SK-N-SH treated with all-trans-retinoic acid at 6 μM for 48 hours (cell line): ENCODE results near the gene MPG.

Experiments used
- ATAC-seq: fragments of 200-7000 bp; cut with Tn5 transposase; 3 replicates; pipeline ENCODE4 v1.9.1; 2020; ENCODE audit warnings: mild to moderate bottlenecking, moderate library complexity
- ARNTL ChIP-seq: fragments of 450-650 bp; formaldehyde crosslinking; IDR thresholded peaks from 2 replicates; pipeline ENCODE4 v1.5.0; 2020; ENCODE audit warnings: low read depth, mild to moderate bottlenecking, moderate library complexity, borderline replicate concordance
- BACH2 ChIP-seq: fragments of 250-450 bp; sonication (Bioruptor Pico); IDR thresholded peaks from 2 replicates; pipeline ENCODE4 v1.9.0; 2021; ENCODE audit warnings: mild to moderate bottlenecking, borderline replicate concordance
- CSDC2 ChIP-seq: fragments of 250-450 bp; sonication (Bioruptor Pico); IDR thresholded peaks from 2 replicates; pipeline ENCODE4 v1.5.0; 2020; ENCODE audit warnings: mild to moderate bottlenecking, moderate library complexity
- ESRRG ChIP-seq: fragments of 250-450 bp; sonication (Bioruptor Pico); IDR thresholded peaks from 2 replicates; pipeline ENCODE4 v1.6.1; 2021; ENCODE audit warnings: mild to moderate bottlenecking
- GLIS3 ChIP-seq: fragments of 250-450 bp; sonication (Bioruptor Pico); IDR thresholded peaks from 2 replicates; pipeline ENCODE4 v1.5.0; 2020; ENCODE audit warnings: mild to moderate bottlenecking, moderate library complexity
- ISL1 ChIP-seq: fragments of 250-450 bp; sonication (Bioruptor Pico); IDR thresholded peaks from 2 replicates; pipeline ENCODE4 v2.1.2; 2022; ENCODE audit warnings: mild to moderate bottlenecking, moderate library complexity
- PPARA ChIP-seq: fragments of 250-450 bp; sonication (Bioruptor Pico); IDR thresholded peaks from 2 replicates; pipeline ENCODE4 v1.5.0; 2020; ENCODE audit warnings: mild to moderate bottlenecking, borderline replicate concordance
- RARB ChIP-seq: fragments of 250-450 bp; sonication (Bioruptor Pico); IDR thresholded peaks from 2 replicates; pipeline ENCODE4 v1.8.0; 2021; ENCODE audit warnings: mild to moderate bottlenecking, moderate library complexity
- SNAI2 ChIP-seq: fragments of 250-450 bp; sonication (Bioruptor Pico); IDR thresholded peaks from 2 replicates; pipeline ENCODE4 v1.5.0; 2020; ENCODE audit warnings: mild to moderate bottlenecking, moderate library complexity
- TCF4 ChIP-seq: fragments of 250-450 bp; sonication (Bioruptor Pico); IDR thresholded peaks from 2 replicates; pipeline ENCODE4 v1.8.0; 2021; ENCODE audit warnings: mild to moderate bottlenecking, moderate library complexity, borderline replicate concordance
- TOX ChIP-seq: fragments of 250-450 bp; sonication (Bioruptor Pico); IDR thresholded peaks from 2 replicates; pipeline ENCODE4 v1.8.0; 2021; ENCODE audit warnings: mild to moderate bottlenecking, moderate library complexity, borderline replicate concordance
- ZC3H10 ChIP-seq: fragments of 250-450 bp; sonication (Bioruptor Pico); IDR thresholded peaks from 2 replicates; pipeline ENCODE4 v1.5.1; 2021; ENCODE audit warnings: mild to moderate bottlenecking, moderate library complexity
- ZFP3 ChIP-seq: fragments of 250-450 bp; sonication (Bioruptor Pico); IDR thresholded peaks from 2 replicates; pipeline ENCODE4 v1.5.0; 2020; ENCODE audit warnings: mild to moderate bottlenecking, moderate library complexity
- ZFP30 ChIP-seq: fragments of 450-650 bp; formaldehyde crosslinking; IDR thresholded peaks from 2 replicates; pipeline ENCODE4 v1.5.0; 2022; ENCODE audit warnings: mild to moderate bottlenecking, moderate library complexity
- ZNF70 ChIP-seq: fragments of 450-650 bp; formaldehyde crosslinking; IDR thresholded peaks from 2 replicates; pipeline ENCODE4 v1.5.0; 2020; ENCODE audit warnings: mild to moderate bottlenecking, moderate library complexity
- ZNF8 ChIP-seq: fragments of 450-650 bp; formaldehyde crosslinking; IDR thresholded peaks from 2 replicates; pipeline ENCODE4 v1.5.0; 2020; ENCODE audit warnings: mild to moderate bottlenecking, moderate library complexity
- TF ChIP-seq, protein P1 (sequence below): fragments of 250-450 bp; sonication (Bioruptor Pico); IDR thresholded peaks from 2 replicates; pipeline ENCODE4 v1.5.0; 2020; ENCODE audit warnings: mild to moderate bottlenecking, moderate library complexity
- TF ChIP-seq, protein P2 (sequence below): fragments of 250-450 bp; sonication (Bioruptor Pico); IDR thresholded peaks from 2 replicates; pipeline ENCODE4 v1.5.1; 2021; ENCODE audit warnings: mild to moderate bottlenecking, moderate library complexity
- TF ChIP-seq, protein P3 (sequence below): fragments of 250-450 bp; sonication (Bioruptor Pico); IDR thresholded peaks from 2 replicates; pipeline ENCODE4 v1.5.1; 2020; ENCODE audit warnings: low read depth, mild to moderate bottlenecking, moderate library complexity
- TF ChIP-seq, protein P4 (sequence below): fragments of 250-450 bp; sonication (Bioruptor Pico); IDR thresholded peaks from 2 replicates; pipeline ENCODE4 v1.8.0; 2020; ENCODE audit warnings: mild to moderate bottlenecking, moderate library complexity, borderline replicate concordance
- TF ChIP-seq, protein P5 (sequence below): fragments of 250-450 bp; sonication (Bioruptor Pico); IDR thresholded peaks from 2 replicates; pipeline ENCODE4 v1.8.0; 2021; ENCODE audit warnings: low read depth, mild to moderate bottlenecking, moderate library complexity, borderline replicate concordance

Gene MPG

DNA sequence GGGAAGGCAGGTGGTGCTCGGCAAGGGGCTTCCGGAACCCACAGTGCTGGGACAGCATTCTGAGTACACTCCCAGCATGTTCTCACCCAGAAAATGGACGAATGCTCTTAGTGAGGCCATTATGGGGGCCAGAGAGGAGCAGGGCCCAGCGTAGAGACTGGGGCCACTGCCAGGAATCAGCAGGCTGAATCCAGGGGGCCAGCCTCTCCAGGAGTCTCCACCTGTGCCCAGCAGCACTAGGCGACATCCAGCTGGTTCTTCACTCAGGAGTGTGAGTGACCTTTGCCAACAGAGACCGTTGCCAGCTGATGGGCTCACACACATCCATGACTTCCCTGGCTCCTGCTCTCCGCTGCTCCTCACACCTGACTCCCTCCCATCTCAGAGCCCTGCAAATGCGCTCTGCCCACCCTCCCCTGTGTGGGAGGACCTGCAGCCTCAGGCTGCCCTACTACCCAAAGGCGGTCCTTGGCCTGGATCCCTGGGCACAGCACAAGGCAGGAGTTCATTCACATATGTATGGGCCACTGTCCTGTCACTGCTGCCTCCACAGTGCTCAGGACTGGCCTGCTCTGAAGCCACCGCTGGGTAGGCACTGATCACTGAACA is 10.7 kb upstream of the MPG start:
- TF ChIP-seq CSDC2 (CRISPR knock-in tag) (no peak), ZFP3 (CRISPR knock-in tag) (no peak), ARNTL (CRISPR knock-in tag) (no peak), ZNF8 (CRISPR knock-in tag) (no peak), ZC3H10 (CRISPR knock-in tag) (no peak), RARB (CRISPR knock-in tag) (no peak), BACH2 (CRISPR knock-in tag) (no peak), ESRRG (CRISPR knock-in tag) (no peak), GLIS3 (no peak), SNAI2 (CRISPR knock-in tag) (no peak), ZFP30 (CRISPR knock-in tag) (no peak), TOX (CRISPR knock-in tag) (no peak), ISL1 (CRISPR knock-in tag) (no peak), ZNF70 (no peak), PPARA (CRISPR knock-in tag) (no peak)
- TF ChIP-seq, protein P1, sequence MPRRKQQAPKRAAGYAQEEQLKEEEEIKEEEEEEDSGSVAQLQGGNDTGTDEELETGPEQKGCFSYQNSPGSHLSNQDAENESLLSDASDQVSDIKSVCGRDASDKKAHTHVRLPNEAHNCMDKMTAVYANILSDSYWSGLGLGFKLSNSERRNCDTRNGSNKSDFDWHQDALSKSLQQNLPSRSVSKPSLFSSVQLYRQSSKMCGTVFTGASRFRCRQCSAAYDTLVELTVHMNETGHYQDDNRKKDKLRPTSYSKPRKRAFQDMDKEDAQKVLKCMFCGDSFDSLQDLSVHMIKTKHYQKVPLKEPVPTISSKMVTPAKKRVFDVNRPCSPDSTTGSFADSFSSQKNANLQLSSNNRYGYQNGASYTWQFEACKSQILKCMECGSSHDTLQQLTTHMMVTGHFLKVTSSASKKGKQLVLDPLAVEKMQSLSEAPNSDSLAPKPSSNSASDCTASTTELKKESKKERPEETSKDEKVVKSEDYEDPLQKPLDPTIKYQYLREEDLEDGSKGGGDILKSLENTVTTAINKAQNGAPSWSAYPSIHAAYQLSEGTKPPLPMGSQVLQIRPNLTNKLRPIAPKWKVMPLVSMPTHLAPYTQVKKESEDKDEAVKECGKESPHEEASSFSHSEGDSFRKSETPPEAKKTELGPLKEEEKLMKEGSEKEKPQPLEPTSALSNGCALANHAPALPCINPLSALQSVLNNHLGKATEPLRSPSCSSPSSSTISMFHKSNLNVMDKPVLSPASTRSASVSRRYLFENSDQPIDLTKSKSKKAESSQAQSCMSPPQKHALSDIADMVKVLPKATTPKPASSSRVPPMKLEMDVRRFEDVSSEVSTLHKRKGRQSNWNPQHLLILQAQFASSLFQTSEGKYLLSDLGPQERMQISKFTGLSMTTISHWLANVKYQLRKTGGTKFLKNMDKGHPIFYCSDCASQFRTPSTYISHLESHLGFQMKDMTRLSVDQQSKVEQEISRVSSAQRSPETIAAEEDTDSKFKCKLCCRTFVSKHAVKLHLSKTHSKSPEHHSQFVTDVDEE (CRISPR knock-in tag) = no peak
- TF ChIP-seq, protein P2, sequence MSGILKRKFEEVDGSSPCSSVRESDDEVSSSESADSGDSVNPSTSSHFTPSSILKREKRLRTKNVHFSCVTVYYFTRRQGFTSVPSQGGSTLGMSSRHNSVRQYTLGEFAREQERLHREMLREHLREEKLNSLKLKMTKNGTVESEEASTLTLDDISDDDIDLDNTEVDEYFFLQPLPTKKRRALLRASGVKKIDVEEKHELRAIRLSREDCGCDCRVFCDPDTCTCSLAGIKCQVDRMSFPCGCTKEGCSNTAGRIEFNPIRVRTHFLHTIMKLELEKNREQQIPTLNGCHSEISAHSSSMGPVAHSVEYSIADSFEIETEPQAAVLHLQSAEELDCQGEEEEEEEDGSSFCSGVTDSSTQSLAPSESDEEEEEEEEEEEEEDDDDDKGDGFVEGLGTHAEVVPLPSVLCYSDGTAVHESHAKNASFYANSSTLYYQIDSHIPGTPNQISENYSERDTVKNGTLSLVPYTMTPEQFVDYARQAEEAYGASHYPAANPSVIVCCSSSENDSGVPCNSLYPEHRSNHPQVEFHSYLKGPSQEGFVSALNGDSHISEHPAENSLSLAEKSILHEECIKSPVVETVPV = no peak
- TF ChIP-seq, protein P3, sequence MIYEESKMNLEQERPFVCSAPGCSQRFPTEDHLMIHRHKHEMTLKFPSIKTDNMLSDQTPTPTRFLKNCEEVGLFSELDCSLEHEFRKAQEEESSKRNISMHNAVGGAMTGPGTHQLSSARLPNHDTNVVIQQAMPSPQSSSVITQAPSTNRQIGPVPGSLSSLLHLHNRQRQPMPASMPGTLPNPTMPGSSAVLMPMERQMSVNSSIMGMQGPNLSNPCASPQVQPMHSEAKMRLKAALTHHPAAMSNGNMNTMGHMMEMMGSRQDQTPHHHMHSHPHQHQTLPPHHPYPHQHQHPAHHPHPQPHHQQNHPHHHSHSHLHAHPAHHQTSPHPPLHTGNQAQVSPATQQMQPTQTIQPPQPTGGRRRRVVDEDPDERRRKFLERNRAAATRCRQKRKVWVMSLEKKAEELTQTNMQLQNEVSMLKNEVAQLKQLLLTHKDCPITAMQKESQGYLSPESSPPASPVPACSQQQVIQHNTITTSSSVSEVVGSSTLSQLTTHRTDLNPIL (CRISPR knock-in tag) = no peak
- TF ChIP-seq, protein P4, sequence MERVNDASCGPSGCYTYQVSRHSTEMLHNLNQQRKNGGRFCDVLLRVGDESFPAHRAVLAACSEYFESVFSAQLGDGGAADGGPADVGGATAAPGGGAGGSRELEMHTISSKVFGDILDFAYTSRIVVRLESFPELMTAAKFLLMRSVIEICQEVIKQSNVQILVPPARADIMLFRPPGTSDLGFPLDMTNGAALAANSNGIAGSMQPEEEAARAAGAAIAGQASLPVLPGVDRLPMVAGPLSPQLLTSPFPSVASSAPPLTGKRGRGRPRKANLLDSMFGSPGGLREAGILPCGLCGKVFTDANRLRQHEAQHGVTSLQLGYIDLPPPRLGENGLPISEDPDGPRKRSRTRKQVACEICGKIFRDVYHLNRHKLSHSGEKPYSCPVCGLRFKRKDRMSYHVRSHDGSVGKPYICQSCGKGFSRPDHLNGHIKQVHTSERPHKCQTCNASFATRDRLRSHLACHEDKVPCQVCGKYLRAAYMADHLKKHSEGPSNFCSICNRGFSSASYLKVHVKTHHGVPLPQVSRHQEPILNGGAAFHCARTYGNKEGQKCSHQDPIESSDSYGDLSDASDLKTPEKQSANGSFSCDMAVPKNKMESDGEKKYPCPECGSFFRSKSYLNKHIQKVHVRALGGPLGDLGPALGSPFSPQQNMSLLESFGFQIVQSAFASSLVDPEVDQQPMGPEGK (CRISPR knock-in tag) = no peak
- no peak for ATAC-seq

DNA sequence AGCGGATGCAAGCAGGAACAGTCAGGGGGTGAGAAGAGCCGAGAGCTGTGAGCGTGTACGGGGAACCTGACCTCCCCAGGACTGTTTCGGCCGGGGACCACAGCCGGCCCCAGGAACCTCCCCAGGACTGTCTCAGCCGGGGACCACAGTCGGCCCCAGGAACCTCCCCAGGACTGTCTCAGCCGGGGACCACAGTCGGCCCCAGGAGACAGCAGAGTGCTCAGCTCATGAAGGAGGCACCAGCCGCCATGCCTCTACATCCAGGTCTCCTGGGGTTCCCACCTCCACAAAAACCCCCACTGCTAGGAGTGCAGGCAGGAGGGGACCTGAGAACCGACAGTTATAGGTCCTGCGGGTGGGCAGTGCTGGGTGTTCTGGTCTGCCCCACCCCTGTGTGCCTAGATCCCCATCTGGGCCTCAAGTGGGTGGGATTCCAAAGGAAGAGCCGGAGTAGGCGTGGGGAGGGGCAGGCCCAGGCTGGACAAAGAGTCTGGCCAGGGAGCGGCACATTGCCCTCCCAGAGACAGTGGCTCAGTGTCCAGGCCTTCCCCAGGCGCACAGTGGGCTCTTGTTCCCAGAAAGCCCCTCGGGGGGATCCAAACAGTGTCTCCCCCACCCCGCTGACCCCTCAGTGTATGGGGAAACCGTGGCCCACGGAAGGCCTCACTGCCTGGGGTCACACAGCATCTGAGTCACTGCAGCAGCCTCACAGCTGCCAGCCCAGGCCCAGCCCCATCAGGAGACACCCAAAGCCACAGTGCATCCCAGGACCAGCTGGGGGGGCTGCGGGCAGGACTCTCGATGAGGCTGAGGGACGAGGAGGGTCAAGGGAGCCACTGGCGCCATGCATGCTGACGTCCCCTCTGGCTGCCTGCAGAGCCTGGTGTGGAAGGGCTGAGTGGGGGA is 9.9 kb upstream of the MPG start:
- ATAC-seq = no peak
- TF ChIP-seq, protein P5, sequence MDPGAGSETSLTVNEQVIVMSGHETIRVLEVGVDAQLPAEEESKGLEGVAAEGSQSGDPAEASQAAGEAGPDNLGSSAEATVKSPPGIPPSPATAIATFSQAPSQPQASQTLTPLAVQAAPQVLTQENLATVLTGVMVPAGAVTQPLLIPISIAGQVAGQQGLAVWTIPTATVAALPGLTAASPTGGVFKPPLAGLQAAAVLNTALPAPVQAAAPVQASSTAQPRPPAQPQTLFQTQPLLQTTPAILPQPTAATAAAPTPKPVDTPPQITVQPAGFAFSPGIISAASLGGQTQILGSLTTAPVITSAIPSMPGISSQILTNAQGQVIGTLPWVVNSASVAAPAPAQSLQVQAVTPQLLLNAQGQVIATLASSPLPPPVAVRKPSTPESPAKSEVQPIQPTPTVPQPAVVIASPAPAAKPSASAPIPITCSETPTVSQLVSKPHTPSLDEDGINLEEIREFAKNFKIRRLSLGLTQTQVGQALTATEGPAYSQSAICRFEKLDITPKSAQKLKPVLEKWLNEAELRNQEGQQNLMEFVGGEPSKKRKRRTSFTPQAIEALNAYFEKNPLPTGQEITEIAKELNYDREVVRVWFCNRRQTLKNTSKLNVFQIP = no peak
- TF ChIP-seq, protein P3 (CRISPR knock-in tag) = no peak
- TF ChIP-seq, protein P4 (CRISPR knock-in tag) = no peak
- TF ChIP-seq TCF4 (CRISPR knock-in tag) (no peak), RARB (CRISPR knock-in tag) (no peak), GLIS3 (no peak), ESRRG (CRISPR knock-in tag) (no peak), TOX (CRISPR knock-in tag) (no peak), SNAI2 (CRISPR knock-in tag) (no peak), ARNTL (CRISPR knock-in tag) (no peak), ZFP30 (CRISPR knock-in tag) (no peak), ZFP3 (CRISPR knock-in tag) (no peak), CSDC2 (CRISPR knock-in tag) (no peak), ISL1 (CRISPR knock-in tag) (no peak)
- TF ChIP-seq, protein P2 = no peak
